ENCODE measurements around the gene FAT2.
"Not testable (repeated sequence)": the region's sequence is repeated elsewhere in the genome, so short reads cannot be mapped to it uniquely, and the experiment has no call there.

Gene FAT2

DNA sequence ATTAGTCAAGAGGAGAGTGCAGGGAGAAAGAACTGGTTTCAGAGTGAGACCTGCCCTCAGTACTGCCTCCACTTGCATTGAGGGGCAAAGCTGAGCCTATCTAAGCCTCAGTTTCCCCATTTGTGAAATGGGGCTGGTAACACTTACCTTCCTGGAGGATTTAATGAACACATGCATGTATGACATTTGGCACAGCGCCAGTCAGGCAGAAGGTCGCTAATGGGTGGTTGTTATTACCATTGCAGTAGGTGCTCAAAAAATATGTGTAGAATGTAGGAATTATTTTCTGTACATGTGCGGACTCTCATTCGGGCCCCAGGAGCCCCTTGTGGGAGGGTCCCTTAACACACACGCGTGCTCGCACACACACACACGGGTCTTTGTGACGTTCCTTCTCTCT, 10.9 kb downstream of the FAT2 start:
- no peak for DNase-seq

DNA sequence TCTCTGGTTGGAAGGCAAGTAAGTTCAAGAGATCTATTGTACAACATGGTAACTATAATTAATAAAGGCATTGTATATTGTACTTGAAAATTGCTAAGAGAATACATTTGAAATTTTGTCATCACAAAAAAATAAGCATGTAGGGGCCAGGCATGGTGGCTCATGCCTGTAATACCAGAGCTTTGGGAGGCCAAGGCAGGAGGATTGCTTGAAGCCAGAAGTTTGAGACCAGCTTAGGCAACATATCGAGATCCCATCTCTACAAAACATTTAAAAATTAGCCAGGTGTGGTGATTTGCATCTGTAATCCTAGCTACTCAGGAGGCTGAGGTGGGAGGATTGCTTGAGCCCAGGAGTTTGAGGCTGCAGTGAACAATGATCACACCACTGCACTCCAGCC, 12.0 kb downstream of the FAT2 start:
- DNase-seq: not testable (repeated sequence)

DNA sequence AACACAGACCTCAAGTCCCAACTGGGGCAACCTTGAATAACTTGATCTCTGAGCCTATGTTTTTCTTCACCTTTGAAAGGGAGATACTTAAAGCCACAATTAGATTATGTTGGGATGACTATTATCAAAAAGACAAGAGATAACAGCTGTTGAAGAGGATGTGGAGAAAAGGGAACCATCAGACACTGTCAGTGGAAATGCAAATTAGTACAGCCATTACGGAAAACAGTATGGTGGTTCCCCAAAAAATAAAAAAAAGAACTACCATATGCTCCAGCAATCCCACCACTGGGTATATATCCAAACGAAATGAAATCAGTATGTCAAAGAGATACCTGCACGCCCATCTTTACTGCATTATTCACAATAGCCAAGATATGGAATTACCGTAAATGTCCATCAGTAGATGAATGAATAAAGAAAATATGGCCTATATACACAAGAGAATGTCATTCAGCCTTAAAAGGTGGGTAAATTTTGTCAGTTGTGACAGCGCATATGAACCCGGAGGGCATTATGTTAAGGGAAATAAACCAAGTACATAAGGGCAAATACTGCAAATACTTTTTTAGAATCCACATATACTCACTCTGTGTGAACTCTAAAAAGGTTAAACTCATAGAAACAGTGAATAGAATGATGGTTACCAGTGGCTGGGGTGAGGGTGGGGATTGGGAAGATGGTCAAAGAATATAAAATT, 12.7 kb downstream of the FAT2 start:
- no peak for DNase-seq

DNA sequence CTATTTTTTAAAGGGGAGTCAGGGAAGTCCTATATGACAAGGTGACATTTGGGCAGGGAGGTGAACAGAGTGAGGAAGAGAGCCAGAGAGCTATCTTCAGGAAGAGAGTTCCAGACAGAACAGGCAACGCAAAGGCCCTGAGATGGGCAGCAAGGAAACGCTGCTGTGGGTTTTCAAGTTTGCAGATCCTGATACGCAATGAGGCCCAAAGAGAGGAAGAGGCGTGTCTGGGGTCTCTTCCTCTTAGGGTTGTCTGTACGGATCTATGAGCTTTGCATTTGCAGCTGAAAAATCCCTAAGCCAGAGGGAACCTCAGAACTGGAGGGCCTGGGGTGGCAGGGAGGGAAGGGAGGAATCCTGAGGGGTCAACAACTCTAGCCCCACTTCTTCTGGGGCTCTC, 13.6 kb downstream of the FAT2 start:
- DNase-seq: no peak

GRCh38 chr5:151574444-151574996, 16.6 kb downstream of the FAT2 start:
- no peak for DNase-seq

GRCh38 chr5:151572657-151573368, 18.3 kb downstream of the FAT2 start:
- no peak for DNase-seq

DNA sequence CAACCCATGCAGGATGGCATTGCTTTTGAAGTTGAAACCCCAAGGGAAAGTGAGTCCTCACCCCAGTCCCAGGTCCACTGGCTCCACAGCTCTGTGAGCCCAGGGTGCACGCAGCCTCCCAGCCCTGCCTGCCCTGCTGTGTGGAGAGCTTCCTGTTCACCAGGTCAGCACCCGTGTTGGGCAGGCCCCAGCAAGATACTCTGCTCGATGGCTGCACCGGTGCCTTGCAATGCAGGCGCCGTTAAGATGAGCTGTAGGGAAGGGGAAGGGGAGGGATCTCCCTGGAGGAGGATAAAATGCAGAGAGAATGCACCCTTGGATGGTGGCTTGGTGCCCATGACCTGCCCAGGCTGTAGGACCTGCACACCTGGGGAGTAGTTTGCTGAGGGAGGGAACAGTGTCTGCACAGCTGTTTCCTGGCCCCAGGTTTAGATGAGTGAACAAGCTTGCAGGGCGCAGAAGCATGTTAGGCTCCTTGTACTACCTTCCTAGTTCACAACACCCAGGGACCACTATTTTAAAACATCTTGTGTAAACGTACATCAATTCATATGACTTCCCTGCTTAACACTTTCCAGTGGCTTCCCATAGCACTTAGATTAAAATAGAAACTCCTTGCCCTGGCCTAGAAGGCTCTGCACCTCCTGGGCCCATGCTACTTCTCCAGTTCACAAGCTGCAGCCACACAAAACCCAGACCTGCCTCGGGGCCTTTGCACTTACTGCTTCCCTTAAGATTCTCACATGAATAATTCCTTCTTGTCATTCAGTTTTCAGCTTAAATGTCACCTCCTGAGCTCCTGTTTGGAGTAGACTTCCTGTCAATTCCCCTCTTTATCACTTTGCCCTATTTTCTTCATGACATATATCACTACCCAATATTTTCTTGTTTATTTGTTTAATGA, 19.6 kb downstream of the FAT2 start:
- DNase-seq: no peak

DNA sequence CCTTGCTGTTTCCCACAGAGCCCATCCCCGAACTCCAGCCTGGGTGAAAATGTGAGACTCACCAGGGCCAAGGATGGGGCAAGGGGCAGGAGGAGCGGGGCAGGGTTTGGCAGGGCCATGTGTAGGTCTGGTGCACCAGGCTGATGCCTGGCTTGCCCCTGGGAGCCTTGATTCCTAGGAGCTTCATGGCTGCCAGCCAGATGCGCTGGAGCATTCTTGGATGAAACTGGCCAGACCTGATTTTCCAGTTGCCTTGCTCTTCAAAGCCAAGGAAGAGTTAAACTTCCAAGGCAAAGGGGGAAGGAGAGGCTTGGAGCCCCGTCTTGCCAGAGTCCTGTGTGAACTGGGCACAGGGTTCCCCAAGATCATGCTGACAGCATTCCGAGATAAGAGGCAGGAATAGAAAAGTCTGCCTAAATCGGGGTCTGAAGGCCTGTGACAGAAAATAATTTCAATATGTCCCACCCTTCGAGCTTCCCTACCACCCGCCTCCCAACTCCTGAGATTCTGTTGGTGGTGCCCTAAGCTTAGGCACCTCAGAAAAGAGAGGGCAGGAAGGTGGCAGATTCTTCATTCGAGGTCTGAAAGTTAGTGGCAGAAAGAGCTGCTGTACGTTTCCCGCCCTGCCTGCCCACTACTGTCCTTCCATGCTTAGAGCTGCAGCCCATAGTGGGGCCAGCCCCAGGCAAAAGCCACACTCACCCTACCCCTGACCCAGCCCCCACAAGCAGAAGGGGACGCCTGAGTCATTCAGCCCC, 20.4 kb downstream of the FAT2 start:
- no peak for DNase-seq

DNA sequence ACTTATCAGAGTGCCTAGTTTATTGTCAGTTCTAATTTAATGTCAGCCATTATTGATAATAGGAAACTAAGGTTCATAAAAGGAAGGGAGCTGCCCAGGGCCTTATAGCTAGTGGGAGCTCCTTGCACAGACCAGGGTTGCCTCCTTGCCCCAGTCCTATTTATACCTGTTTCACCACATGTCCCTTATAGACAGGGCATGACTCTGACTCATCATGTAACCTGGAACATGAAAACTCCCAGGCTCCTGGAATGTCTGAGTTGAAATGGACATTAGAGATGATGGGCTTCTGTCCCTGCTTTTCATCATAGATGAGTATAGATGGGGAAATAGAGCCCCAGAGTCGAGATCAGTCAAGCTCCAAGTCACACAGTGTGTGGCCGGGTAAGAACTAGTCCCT, 21.1 kb downstream of the FAT2 start:
- DNase-seq: no peak

DNA sequence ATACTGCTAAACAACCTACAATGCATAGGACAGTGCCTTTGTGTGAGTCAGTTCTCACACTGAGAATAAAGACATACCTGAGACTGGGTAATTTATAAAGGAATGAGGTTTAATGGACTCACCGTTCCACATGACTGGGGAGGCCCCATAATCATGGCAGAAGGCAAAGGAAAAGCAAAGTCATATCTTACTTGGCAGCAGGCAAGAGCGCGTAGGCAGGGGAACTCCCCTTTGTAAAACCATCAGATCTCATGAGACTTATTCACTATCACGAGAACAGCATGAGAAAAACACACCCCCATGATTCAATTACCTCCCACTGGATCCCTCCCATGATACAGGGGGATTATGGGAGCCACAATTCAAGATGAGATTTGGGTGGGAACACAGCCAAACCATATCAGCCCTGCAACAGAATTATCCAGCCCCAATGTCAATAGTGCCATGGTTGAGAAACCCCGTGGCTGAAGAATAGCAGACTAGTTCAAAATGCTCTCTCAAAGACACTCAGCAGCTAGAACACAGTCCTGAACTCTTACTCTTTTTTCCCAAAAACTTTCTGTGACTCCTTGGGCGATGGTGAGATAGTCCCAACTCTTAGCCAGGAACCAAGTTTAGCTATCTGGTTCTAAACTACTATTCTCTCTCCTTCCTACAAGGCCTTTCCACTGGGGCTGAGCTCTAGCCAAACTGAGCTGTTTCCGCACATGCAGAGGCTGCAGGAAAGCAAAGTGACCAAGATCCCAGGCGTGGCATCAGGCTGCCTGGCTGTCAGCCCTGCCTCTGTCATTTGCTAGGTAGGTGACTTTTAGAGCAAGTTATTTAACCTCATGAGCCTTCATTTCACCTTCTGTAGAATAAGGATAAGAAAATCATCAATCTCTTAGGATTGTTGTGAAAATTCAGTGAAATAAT, 21.7 kb downstream of the FAT2 start:
- DNase-seq: no peak

GRCh38 chr5:151568036-151568435, 23.1 kb downstream of the FAT2 start:
- no peak for DNase-seq

- no peak for DNase-seq
Observed at GRCh38 chr5:151565971-151566370, 25.2 kb downstream of the FAT2 start.

- no peak for DNase-seq
Observed at GRCh38 chr5:151562019-151562707, 29.0 kb downstream of the FAT2 start.

DNA sequence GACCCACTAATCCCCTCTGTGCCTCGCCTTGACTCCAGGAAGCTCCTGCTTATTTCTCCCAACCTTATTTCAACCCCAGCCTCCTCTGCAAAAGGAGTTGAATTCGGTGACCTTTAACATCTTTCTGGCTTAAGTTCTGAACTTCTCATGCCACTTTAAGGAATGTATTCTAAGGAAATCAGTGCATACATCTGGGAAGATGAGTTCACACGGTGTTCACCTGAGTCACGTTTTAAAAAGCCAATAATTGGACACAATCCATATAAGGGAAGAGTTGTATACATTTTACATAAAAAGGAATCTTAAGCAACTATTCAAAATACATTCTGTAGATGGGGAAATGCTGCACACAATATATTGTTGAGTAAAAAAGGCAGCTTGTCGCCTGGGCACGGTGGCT, 33.2 kb downstream of the FAT2 start:
- DNase-seq: no peak

GRCh38 chr5:151557466-151557865, 33.7 kb downstream of the FAT2 start:
- DNase-seq: no peak

GRCh38 chr5:151556806-151557205, 34.3 kb downstream of the FAT2 start:
- DNase-seq: no peak

DNA sequence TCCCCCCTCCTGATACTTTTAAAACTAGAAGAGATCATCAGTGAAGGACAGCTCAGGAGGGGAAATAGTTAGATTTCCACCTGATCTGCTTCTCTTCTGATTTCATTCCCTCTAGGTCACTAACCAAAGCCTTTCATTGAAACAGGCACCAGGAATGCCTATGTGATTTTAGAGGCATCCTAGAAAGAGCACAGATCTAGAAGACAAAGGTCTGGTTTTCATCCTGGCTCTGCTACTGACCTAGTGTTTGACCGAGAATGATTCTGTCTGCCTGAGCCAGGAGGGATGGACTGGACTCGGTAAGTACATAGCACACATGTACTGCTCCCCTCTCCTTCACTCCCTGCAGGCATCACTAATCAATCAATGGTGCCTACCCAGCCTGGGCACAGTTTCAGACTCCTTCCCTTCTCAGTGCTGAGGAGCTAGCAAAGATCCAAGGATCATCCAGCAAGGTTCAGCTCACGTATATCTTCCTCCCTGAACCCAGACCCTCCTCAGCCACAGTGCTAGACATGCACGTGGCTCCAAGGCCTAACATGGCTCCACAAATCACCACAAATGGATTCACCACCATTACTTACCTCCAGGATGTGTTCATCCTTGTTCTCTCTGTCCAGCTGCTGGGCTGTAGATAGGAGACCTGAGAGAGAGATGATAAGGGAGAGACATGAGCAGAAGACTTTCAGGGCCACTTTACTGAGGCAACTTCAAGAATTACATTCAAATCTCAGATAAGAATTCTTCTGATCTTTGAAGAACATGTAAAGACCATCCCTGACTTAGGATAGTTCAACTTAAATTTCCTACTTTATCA, 35.2 kb downstream of the FAT2 start:
- no peak for DNase-seq

- DNase-seq: no peak
Observed at GRCh38 chr5:151553695-151554094, 37.4 kb downstream of the FAT2 start.

DNA sequence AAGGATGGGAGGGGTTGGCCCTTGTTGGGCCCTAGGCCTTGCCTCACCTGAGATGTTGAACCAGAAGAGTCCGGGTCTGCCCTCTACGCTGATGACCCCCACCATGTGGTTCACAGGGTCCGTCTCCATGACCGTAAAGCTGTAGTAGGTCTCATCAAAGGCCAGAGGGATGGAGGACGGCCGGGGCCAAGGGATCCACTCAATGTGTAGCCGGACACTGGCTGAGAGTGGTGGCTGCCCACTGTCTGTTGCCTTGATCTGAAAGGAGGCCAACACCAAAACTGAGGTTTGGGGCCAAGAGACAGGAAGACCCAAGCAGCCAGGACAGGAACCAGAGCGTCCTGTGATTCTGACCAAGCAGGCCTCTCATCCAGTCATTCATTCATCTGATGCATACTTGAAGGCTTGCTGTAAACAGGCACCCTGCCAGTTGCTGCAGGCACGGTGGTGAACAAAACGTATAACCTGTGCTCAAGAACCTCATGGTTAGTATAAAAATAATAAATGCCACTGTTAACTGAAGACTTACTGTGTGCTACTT, 37.9 kb downstream of the FAT2 start:
- DNase-seq: no peak

Data from fibroblast of skin of scalp (primary cell).